ENCODE results near the gene TMEM52. TPM values are rescaled to one million over a fixed set of nuclear protein-coding genes. Genes with fewer than 3 reads are reported as not detected.

The TMEM52 gene
- total and polyA plus RNA-seq, 2 donors (not counting 3 experiments of a cell fraction or from before 2014, with no cell fraction given), result 1.6 to 1.7 TPM

DNA sequence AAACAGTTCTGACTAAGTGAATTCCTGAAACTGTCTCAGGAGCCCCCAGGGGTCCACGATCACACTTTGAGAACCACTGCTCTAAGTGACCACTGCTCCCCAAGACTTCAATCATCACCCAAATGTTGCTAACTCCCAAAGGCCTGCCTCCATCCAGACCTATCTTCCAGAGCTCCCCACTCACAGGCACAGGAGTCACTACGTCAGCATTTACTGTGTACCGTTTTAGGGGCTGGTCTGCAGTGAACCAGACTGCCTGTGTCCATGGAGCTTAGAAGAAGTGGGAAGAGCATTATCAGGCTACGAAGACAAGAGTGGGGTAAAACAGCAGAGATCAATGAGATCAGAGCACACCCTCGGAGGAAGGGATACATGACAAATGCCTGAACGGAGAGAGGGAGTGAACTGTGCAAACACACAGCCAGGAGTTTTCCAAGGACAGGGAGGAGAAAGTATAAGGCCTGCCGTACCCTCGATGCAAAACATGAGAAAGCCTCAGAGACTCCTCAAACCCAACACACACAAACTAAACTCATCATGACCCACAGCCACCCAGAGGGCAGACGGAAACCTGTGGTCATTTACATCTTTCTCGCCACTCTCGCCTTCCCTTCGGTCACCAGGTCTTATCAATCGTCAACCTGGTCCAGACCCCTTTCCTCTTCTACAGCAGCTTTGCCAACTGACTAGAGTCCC lies 38.3 kb downstream of the TMEM52 start:
- H3K9me1 ChIP-seq (replicated peaks; ENCODE audit: control insufficient read depth, extremely low read depth, insufficient read depth, low read length), result no peaks in the 10 kb centered on the region
- BruUV-seq (replicated peaks), result no TSS peak
- dilution Hi-C loops (cut with MboI; ENCODE audit: extremely low pct_ligation_motif_present, low sequenced_read_pairs) (no loop called here), intact Hi-C loops (cut with micrococcal nuclease) (no loop called here)
- DNase-seq (ENCODE audit: low read depth, low spot score), result no peak
- H3K36me3 ChIP-seq (ENCODE audit: control insufficient read depth in 2 of 2, extremely low read depth in 1 of 2, insufficient read depth in 2 of 2, low read length in 2 of 2), result peaks cover 6% of the 10 kb centered on the region in 2 experiments
- H3K27me3 ChIP-seq (ENCODE audit: control insufficient read depth in 2 of 2, insufficient read depth in 2 of 2, low read length in 2 of 2), result no peaks in the 10 kb centered on the region
- no peak for FAIRE-seq
- peaks cover 19% of the 10 kb centered on the region for H4K20me1 ChIP-seq (replicated peaks; ENCODE audit: control insufficient read depth, extremely low read depth, insufficient read depth, low read length)
- H3K27ac ChIP-seq (ENCODE audit: insufficient read depth, low read depth, low read length), result no peak overlapping the region
- no peak overlapping the region for H3K4me2 ChIP-seq (ENCODE audit: insufficient read depth, low read length)
- TF ChIP-seq EZH2 (IDR thresholded peaks at IDR 0.05; ENCODE audit: borderline replicate concordance, low read depth, low read length, severe bottlenecking), result no peak
- TF ChIP-seq, protein P1, sequence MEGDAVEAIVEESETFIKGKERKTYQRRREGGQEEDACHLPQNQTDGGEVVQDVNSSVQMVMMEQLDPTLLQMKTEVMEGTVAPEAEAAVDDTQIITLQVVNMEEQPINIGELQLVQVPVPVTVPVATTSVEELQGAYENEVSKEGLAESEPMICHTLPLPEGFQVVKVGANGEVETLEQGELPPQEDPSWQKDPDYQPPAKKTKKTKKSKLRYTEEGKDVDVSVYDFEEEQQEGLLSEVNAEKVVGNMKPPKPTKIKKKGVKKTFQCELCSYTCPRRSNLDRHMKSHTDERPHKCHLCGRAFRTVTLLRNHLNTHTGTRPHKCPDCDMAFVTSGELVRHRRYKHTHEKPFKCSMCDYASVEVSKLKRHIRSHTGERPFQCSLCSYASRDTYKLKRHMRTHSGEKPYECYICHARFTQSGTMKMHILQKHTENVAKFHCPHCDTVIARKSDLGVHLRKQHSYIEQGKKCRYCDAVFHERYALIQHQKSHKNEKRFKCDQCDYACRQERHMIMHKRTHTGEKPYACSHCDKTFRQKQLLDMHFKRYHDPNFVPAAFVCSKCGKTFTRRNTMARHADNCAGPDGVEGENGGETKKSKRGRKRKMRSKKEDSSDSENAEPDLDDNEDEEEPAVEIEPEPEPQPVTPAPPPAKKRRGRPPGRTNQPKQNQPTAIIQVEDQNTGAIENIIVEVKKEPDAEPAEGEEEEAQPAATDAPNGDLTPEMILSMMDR (IDR thresholded peaks at IDR 0.05; ENCODE audit: extremely low read depth in 1 of 2, insufficient read depth in 1 of 2, low read depth in 1 of 2, low read length in 2 of 2), result no peak
- TF ChIP-seq POLR2AphosphoS5 (IDR thresholded peaks at IDR 0.05; ENCODE audit: insufficient read depth, low read depth, low read length), result no peak
- TF ChIP-seq, protein P2, sequence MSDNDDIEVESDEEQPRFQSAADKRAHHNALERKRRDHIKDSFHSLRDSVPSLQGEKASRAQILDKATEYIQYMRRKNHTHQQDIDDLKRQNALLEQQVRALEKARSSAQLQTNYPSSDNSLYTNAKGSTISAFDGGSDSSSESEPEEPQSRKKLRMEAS (IDR thresholded peaks at IDR 0.05; ENCODE audit: insufficient read depth, insufficient read length), result no peak
- TF ChIP-seq FOS (IDR thresholded peaks at IDR 0.05; ENCODE audit: borderline replicate concordance, insufficient read depth, low read length), result no peak
- TF ChIP-seq POLR2A (IDR thresholded peaks at IDR 0.05; ENCODE audit: low read depth, low read length), result no peak
- TF ChIP-seq GATA2 (IDR thresholded peaks at IDR 0.05; ENCODE audit: insufficient read depth, insufficient read length, low read depth, low read length), result no peak
- no peak for TF ChIP-seq JUN (IDR thresholded peaks at IDR 0.05; ENCODE audit: borderline replicate concordance, insufficient read depth, insufficient read length, low read depth)
- no peak for TF ChIP-seq MYC (IDR thresholded peaks at IDR 0.05; ENCODE audit: low read depth, low read length)
- H3K4me3 ChIP-seq (replicated peaks in 1 of 3; ENCODE audit: insufficient read depth in 1 of 3, low read depth in 1 of 3, low read length in 3 of 3), result no peak overlapping the region
- H3K4me1 ChIP-seq (ENCODE audit: control insufficient read depth, extremely low read depth, insufficient read depth, low read length), result no peaks in the 10 kb centered on the region
- H3K9me3 ChIP-seq (replicated peaks; ENCODE audit: control insufficient read depth, insufficient read depth, low read length), result no peaks in the 10 kb centered on the region
- no peak overlapping the region for H3K9ac ChIP-seq (replicated peaks; ENCODE audit: extremely low read depth, insufficient read depth, low read length)
- H3K79me2 ChIP-seq (ENCODE audit: control insufficient read depth, insufficient read depth, low read length), result peaks cover 97% of the 10 kb centered on the region
- CTCF ChIA-PET, result interaction anchor here (1.1 to 1.4 kb wide), 2 partner anchors 22 to 25 kb away, joined by 3 to 6 read pairs; no protein-coding TSS in a partner anchor
- POLR2A ChIA-PET, result no interaction called here
- H2AFZ ChIP-seq (ENCODE audit: low read depth, low read length), result no peak overlapping the region
